Vagina (tissue), 2 donors: ENCODE measurements around the gene GFAP. TPM values are rescaled to one million over a fixed set of nuclear protein-coding genes. Genes with fewer than 3 reads are reported as not detected.

Source experiments
- DNase-seq, 2 donors: peaks; one replicate each; pipeline ENCODE4 v3.0.0-alpha.2; 2017; ENCODE audit errors: extremely low spot score in 2 of 2
- H3K27ac ChIP-seq: fragments of 200-600 bp; sonication (generic); one replicate; pipeline ENCODE4 v1.5.1; 2019
- H3K27me3 ChIP-seq: fragments of 200-600 bp; sonication (generic); one replicate; pipeline ENCODE4 v1.5.1; 2019
- H3K36me3 ChIP-seq, 2 donors: fragments of 200-600 bp; sonication (generic); one replicate each; pipeline ENCODE4 v1.5.1; 2017 to 2019
- H3K4me1 ChIP-seq: fragments of 200-600 bp; sonication (generic); one replicate; pipeline ENCODE4 v1.5.1; 2019
- H3K4me3 ChIP-seq, 2 donors: fragments of 200-600 bp; sonication (generic); 1 replicate in 1 of 2; 2 replicates in 1 of 2; pipeline ENCODE4 v1.5.1; 2016 to 2019
- H3K9me3 ChIP-seq: fragments of 200-600 bp; sonication (generic); one replicate; pipeline ENCODE4 v1.5.1; 2019
- POLR2A ChIP-seq, 2 donors: fragments of 450-650 bp; IDR thresholded peaks; one replicate each; pipeline ENCODE4 v1.6.1; 2017; ENCODE audit warnings: antibody characterized with exemption in 2 of 2, mild to moderate bottlenecking in 2 of 2, moderate library complexity in 2 of 2
- POLR2AphosphoS5 ChIP-seq, 2 donors: sonication (generic); formaldehyde crosslinking; IDR thresholded peaks; one replicate each; pipeline ENCODE4 v1.9.0; 2017; ENCODE audit warnings: antibody characterized with exemption in 2 of 2, mild to moderate bottlenecking in 2 of 2, low read depth in 1 of 2; ENCODE audit not compliant: insufficient read depth in 1 of 2
- intact Hi-C: fragments of 100-400 bp; cut with DNase I; formaldehyde crosslinking; loops from one replicate; pipeline ENCODE4 v1.15.1; 2023
- total RNA-seq: library from RNA; depleted of rRNA; stranded (reverse); fragments of >200 nt; gene quantifications from one replicate; pipeline ENCODE4 v1.2.3, GENCODE V29; 2016
- TF ChIP-seq, protein P1 (sequence below), 3 experiments: fragments of 450-650 bp in 2 of 3; fragments of 200-600 bp in 1 of 3; sonication (generic) in 1 of 3; IDR thresholded peaks; one replicate each; pipeline ENCODE4 v1.5.1; 2017 to 2019; ENCODE audit warnings: antibody characterized with exemption in 3 of 3, mild to moderate bottlenecking in 2 of 3, moderate library complexity in 2 of 3

The GFAP gene
- total RNA-seq, 1 donor from 2014 or later, result not detected

DNA sequence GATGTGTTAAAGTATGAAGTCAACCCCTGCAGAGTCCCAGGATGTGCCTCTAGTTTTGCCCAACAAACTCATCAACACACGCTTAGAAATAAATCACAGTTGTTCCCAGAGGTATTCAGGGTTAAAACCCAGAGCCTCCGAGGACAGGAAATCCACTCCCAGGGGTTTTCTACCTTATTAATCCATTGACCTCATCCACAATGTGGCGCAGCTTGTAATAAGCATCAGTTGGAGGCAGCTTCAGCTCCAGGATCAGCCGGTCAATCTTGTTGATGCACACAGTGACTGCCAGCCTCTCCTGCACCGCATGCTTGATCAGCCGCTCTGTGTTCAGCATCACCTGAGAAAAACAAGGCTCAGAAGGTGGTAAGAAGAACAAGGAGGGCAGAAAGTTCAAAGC lies 39.5 kb downstream of the GFAP start:
- TF ChIP-seq, protein P1, sequence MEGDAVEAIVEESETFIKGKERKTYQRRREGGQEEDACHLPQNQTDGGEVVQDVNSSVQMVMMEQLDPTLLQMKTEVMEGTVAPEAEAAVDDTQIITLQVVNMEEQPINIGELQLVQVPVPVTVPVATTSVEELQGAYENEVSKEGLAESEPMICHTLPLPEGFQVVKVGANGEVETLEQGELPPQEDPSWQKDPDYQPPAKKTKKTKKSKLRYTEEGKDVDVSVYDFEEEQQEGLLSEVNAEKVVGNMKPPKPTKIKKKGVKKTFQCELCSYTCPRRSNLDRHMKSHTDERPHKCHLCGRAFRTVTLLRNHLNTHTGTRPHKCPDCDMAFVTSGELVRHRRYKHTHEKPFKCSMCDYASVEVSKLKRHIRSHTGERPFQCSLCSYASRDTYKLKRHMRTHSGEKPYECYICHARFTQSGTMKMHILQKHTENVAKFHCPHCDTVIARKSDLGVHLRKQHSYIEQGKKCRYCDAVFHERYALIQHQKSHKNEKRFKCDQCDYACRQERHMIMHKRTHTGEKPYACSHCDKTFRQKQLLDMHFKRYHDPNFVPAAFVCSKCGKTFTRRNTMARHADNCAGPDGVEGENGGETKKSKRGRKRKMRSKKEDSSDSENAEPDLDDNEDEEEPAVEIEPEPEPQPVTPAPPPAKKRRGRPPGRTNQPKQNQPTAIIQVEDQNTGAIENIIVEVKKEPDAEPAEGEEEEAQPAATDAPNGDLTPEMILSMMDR (IDR thresholded peaks at IDR 0.05), result no peak
- TF ChIP-seq POLR2A (IDR thresholded peaks at IDR 0.05) (no peak), POLR2AphosphoS5 (IDR thresholded peaks at IDR 0.05; ENCODE audit: insufficient read depth in 1 of 2, low read depth in 1 of 2) (no peak)
- Histone ChIP-seq H3K27ac (no peak overlapping the region), H3K4me1 (no peaks in the 10 kb centered on the region), H3K4me3 (no peak overlapping the region), H3K36me3 (peaks cover 0 to 85% of the 10 kb centered on the region in 2 donors), H3K9me3 (no peaks in the 10 kb centered on the region), H3K27me3 (no peaks in the 10 kb centered on the region)
- DNase-seq, result no peak
- intact Hi-C loops, result no loop called here

DNA sequence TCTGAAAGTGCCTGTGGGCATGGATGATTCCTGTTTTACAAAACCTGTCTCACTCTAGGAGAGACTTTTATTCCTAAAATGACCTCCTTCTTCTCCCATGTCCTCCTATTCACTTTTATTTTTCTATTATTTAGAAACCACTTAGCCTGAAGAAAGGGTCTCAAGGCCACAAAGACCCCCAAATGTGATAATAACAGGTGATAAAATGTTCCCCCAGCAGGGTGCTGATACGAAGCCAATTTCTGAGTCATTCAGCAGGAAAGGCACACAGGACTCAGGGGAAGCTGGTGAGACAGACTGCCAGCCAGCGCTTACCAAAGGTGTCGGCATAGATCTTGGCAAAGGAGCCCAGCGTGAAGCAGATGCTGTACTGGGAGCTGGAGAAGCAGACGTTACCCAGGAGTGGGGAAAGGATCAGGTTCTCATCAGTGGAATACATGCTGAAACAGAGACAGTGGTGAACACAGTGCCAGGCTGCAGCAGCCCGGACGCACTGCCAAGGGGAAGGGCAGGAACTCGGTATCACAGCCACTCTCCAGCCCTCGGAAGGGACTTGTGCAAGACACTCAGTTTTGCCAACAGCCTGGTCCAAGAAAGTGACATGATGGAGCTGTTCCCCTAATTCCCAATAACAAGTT lies 43.0 kb downstream of the GFAP start:
- DNase-seq, result no peak
- H3K4me1 ChIP-seq, result no peaks in the 10 kb centered on the region
- no peak overlapping the region for H3K4me3 ChIP-seq
- intact Hi-C loops, result no loop called here
- TF ChIP-seq, protein P1 (IDR thresholded peaks at IDR 0.05), result no peak
- TF ChIP-seq POLR2A (IDR thresholded peaks at IDR 0.05) (no peak), POLR2AphosphoS5 (IDR thresholded peaks at IDR 0.05; ENCODE audit: insufficient read depth in 1 of 2, low read depth in 1 of 2) (no peak)
- no peaks in the 10 kb centered on the region for H3K9me3 ChIP-seq
- peaks cover 0 to 74% of the 10 kb centered on the region in 2 donors for H3K36me3 ChIP-seq
- H3K27me3 ChIP-seq, result no peaks in the 10 kb centered on the region
- no peak overlapping the region for H3K27ac ChIP-seq

DNA sequence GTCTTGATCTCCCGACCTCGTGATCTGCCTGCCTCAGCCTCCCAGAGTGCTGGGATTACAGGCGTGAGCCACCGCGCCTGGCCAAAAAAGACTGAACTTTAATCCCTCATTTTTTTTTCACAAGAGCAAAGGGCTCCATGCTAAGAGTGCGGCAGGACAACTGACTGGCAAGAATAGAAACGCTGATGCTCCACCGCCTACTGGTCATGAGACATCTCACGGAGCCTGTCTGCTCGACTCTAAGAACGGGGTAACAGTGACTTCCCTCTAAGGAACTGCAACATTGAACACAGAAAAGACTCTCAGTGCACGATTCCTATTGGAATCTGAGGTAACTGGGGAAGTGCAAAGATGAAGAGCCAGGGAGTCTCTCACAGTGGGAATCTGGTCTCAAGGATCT lies 43.7 kb downstream of the GFAP start:
- Histone ChIP-seq H3K4me1 (no peaks in the 10 kb centered on the region), H3K9me3 (no peaks in the 10 kb centered on the region), H3K36me3 (peaks cover 0 to 72% of the 10 kb centered on the region in 2 donors), H3K27ac (no peak overlapping the region), H3K4me3 (no peak overlapping the region), H3K27me3 (no peaks in the 10 kb centered on the region)
- TF ChIP-seq, protein P1 (IDR thresholded peaks at IDR 0.05), result no peak
- TF ChIP-seq POLR2A (IDR thresholded peaks at IDR 0.05) (no peak), POLR2AphosphoS5 (IDR thresholded peaks at IDR 0.05; ENCODE audit: insufficient read depth in 1 of 2, low read depth in 1 of 2) (no peak)
- intact Hi-C loops, result no loop called here
- no peak for DNase-seq

DNA sequence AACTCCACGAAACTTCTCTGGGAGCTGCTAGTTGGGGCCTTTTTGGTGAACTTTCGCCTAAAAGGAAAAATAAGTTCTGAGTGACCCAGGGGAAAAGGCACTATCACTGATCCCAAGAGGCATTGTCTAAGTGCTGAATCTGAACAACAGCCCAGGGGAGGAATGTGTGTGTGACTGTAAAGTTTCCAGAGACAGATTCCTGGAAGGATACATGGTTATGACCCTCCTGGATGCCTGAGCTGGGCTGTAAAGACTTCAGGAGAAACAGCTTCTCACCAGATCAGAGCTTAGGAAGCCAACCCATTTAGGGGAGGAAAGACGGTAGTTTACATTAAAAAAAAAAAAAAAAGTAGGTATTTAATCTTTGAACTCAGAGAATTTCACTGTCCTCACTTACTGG lies 47.5 kb downstream of the GFAP start:
- Histone ChIP-seq H3K4me1 (no peaks in the 10 kb centered on the region), H3K27me3 (no peaks in the 10 kb centered on the region), H3K27ac (no peak overlapping the region), H3K36me3 (peaks cover 0 to 62% of the 10 kb centered on the region in 2 donors), H3K4me3 (no peak overlapping the region), H3K9me3 (no peaks in the 10 kb centered on the region)
- intact Hi-C loops, result loop anchor here (5.0 kb wide), 1 partner anchor 91 kb away; no protein-coding TSS in a partner anchor
- TF ChIP-seq POLR2A (IDR thresholded peaks at IDR 0.05) (no peak), POLR2AphosphoS5 (IDR thresholded peaks at IDR 0.05; ENCODE audit: insufficient read depth in 1 of 2, low read depth in 1 of 2) (no peak)
- TF ChIP-seq, protein P1 (IDR thresholded peaks at IDR 0.05), result no peak
- DNase-seq, result no peak

DNA sequence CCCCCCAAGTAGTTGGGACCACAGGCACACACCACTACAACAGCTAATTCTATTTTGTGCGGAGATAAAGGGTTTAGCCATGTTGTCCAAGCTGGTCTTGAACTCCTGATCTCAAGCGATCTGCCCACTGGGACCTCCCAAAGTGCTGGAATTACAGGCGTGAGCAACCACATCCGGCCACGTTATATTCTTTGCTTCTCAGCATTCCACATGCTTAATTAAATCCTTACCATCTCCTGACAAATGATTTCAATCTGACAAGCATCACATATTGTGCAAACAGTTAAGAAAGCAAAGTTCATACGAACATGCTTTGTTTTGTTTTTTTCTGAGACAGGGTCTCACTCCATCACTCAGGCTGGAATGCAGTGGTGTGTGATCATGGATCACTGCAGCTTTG lies 49.4 kb downstream of the GFAP start:
- Histone ChIP-seq H3K4me1 (no peaks in the 10 kb centered on the region), H3K27ac (peak overlapping the region; percentile 22), H3K9me3 (no peaks in the 10 kb centered on the region), H3K27me3 (no peaks in the 10 kb centered on the region), H3K4me3 (no peak overlapping the region), H3K36me3 (peaks cover 0 to 64% of the 10 kb centered on the region in 2 donors)
- TF ChIP-seq, protein P1 (IDR thresholded peaks at IDR 0.05), result no peak
- DNase-seq, result no peak
- intact Hi-C loops, result loop anchor here (5.0 kb wide), 1 partner anchor 89 kb away; no protein-coding TSS in a partner anchor
